Measurements from ENCODE around the gene ATP13A3.

DNA sequence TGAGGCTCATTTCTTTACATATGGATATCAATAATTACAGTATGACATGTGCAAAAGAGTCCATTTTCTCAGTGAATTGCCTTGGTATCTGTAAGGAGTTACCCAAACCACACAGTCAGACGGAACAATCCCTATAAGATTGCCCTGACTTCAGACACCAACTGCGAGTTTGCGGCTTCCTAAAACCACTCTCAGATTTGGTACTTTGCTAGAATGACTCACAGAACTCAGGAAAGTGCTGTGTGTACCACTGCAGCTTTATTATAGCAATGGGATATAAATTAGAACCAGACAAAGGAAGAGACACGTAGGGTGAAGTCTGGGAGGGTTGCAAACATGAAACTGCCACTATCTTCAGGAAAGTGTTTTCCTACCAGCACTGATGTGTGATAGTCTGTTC is 45.8 kb upstream of the ATP13A3 start:
- TF ChIP-seq REST (IDR thresholded peaks at IDR 0.05; ENCODE audit: unreplicated experiment): no peak
- TF ChIP-seq, protein P1, sequence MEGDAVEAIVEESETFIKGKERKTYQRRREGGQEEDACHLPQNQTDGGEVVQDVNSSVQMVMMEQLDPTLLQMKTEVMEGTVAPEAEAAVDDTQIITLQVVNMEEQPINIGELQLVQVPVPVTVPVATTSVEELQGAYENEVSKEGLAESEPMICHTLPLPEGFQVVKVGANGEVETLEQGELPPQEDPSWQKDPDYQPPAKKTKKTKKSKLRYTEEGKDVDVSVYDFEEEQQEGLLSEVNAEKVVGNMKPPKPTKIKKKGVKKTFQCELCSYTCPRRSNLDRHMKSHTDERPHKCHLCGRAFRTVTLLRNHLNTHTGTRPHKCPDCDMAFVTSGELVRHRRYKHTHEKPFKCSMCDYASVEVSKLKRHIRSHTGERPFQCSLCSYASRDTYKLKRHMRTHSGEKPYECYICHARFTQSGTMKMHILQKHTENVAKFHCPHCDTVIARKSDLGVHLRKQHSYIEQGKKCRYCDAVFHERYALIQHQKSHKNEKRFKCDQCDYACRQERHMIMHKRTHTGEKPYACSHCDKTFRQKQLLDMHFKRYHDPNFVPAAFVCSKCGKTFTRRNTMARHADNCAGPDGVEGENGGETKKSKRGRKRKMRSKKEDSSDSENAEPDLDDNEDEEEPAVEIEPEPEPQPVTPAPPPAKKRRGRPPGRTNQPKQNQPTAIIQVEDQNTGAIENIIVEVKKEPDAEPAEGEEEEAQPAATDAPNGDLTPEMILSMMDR (conservative IDR thresholded peaks at IDR 0.05; ENCODE audit: low read depth in 2 of 2): no peak
- TF ChIP-seq POLR2AphosphoS5 (IDR thresholded peaks at IDR 0.05; ENCODE audit: low read depth): no peak
- no peak for TF ChIP-seq EZH2 (IDR thresholded peaks at IDR 0.05; ENCODE audit: low read depth, unreplicated experiment)
- no peak for TF ChIP-seq ZNF114 (CRISPR knock-in tag; IDR thresholded peaks at IDR 0.05)
- no peak for TF ChIP-seq ZNF331 (CRISPR knock-in tag; IDR thresholded peaks at IDR 0.05; ENCODE audit: low read depth)
- no peak for TF ChIP-seq EZH2phosphoT487 (IDR thresholded peaks at IDR 0.05; ENCODE audit: unreplicated experiment)
- TF ChIP-seq CREB1 (CRISPR knock-in tag; IDR thresholded peaks at IDR 0.05; ENCODE audit: low read depth): no peak
- TF ChIP-seq, protein P2, sequence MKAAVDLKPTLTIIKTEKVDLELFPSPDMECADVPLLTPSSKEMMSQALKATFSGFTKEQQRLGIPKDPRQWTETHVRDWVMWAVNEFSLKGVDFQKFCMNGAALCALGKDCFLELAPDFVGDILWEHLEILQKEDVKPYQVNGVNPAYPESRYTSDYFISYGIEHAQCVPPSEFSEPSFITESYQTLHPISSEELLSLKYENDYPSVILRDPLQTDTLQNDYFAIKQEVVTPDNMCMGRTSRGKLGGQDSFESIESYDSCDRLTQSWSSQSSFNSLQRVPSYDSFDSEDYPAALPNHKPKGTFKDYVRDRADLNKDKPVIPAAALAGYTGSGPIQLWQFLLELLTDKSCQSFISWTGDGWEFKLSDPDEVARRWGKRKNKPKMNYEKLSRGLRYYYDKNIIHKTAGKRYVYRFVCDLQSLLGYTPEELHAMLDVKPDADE (IDR thresholded peaks at IDR 0.05): no peak
- no peak for TF ChIP-seq JUNB (IDR thresholded peaks at IDR 0.05; ENCODE audit: unreplicated experiment)
- no peak for TF ChIP-seq STAT1 (IDR thresholded peaks at IDR 0.05; ENCODE audit: unreplicated experiment)
- TF ChIP-seq NANOG (IDR thresholded peaks at IDR 0.05; ENCODE audit: borderline replicate concordance): no peak
